ENCODE measurements around the gene ABCA6. TPM values are rescaled to one million over a fixed set of nuclear protein-coding genes. Genes with fewer than 3 reads are reported as not detected.

ABCA6 gene
- total and polyA plus RNA-seq, 9 of the 15 experiments (the other 6 are each of a cell fraction or from before 2014, with no cell fraction given) = 0.06 to 0.73 (median 0.15) TPM

DNA sequence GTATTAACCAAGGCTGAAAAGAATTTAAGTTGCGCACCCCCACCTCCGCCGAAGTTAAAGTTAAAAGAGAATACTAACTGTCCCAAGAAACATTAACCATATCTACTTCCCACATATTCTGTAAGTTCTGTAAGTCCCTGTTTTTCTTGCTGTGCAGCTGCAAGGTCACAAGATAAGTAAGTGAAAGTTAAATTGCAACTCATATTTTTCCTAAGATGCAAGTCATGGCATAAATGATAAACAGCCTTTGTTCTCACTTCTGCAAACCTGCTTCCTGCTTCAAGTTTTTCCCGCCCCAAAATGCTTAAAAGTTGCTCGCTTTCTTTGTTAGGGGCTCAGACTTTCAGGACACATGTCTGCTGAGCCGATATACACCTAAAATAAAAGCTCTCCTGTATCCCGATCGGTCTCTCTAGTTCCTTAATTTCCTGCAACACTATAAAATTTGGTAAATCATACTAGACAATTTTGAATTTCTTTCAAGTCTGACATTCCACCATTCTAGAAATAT lies 48.4 kb downstream of the ABCA6 start (continued):
- TF ChIP-seq, protein P1, sequence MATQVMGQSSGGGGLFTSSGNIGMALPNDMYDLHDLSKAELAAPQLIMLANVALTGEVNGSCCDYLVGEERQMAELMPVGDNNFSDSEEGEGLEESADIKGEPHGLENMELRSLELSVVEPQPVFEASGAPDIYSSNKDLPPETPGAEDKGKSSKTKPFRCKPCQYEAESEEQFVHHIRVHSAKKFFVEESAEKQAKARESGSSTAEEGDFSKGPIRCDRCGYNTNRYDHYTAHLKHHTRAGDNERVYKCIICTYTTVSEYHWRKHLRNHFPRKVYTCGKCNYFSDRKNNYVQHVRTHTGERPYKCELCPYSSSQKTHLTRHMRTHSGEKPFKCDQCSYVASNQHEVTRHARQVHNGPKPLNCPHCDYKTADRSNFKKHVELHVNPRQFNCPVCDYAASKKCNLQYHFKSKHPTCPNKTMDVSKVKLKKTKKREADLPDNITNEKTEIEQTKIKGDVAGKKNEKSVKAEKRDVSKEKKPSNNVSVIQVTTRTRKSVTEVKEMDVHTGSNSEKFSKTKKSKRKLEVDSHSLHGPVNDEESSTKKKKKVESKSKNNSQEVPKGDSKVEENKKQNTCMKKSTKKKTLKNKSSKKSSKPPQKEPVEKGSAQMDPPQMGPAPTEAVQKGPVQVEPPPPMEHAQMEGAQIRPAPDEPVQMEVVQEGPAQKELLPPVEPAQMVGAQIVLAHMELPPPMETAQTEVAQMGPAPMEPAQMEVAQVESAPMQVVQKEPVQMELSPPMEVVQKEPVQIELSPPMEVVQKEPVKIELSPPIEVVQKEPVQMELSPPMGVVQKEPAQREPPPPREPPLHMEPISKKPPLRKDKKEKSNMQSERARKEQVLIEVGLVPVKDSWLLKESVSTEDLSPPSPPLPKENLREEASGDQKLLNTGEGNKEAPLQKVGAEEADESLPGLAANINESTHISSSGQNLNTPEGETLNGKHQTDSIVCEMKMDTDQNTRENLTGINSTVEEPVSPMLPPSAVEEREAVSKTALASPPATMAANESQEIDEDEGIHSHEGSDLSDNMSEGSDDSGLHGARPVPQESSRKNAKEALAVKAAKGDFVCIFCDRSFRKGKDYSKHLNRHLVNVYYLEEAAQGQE (IDR thresholded peaks at IDR 0.05; ENCODE audit: borderline replicate concordance) = 0 out of 2 replicates have a peak, but pooled peaks have one; percentile 7
- TF ChIP-seq, protein P1 (CRISPR knock-in tag; IDR thresholded peaks at IDR 0.05; ENCODE audit: low read depth) = no peak
- TF ChIP-seq, protein P2, sequence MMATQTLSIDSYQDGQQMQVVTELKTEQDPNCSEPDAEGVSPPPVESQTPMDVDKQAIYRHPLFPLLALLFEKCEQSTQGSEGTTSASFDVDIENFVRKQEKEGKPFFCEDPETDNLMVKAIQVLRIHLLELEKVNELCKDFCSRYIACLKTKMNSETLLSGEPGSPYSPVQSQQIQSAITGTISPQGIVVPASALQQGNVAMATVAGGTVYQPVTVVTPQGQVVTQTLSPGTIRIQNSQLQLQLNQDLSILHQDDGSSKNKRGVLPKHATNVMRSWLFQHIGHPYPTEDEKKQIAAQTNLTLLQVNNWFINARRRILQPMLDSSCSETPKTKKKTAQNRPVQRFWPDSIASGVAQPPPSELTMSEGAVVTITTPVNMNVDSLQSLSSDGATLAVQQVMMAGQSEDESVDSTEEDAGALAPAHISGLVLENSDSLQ (IDR thresholded peaks at IDR 0.05) = peak; percentile 92
- TF ChIP-seq BCOR (IDR thresholded peaks at IDR 0.05) = 0 out of 2 replicates have a peak, but pooled peaks have one; percentile 17
- TF ChIP-seq, protein P3, sequence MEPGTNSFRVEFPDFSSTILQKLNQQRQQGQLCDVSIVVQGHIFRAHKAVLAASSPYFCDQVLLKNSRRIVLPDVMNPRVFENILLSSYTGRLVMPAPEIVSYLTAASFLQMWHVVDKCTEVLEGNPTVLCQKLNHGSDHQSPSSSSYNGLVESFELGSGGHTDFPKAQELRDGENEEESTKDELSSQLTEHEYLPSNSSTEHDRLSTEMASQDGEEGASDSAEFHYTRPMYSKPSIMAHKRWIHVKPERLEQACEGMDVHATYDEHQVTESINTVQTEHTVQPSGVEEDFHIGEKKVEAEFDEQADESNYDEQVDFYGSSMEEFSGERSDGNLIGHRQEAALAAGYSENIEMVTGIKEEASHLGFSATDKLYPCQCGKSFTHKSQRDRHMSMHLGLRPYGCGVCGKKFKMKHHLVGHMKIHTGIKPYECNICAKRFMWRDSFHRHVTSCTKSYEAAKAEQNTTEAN (CRISPR knock-in tag; IDR thresholded peaks at IDR 0.05) = no peak
- TF ChIP-seq NFIC (IDR thresholded peaks at IDR 0.05) = peak; percentile 84
- no peak for TF ChIP-seq ZSCAN29 (IDR thresholded peaks at IDR 0.05)
- TF ChIP-seq ZSCAN32 (CRISPR knock-in tag; IDR thresholded peaks at IDR 0.05) = no peak
- 0 out of 2 replicates have a peak, but pooled peaks have one; percentile 55 for TF ChIP-seq TOE1 (IDR thresholded peaks at IDR 0.05; ENCODE audit: borderline replicate concordance)
- TF ChIP-seq TOE1 (CRISPR knock-in tag; IDR thresholded peaks at IDR 0.05; ENCODE audit: borderline replicate concordance, low read depth) = no peak
- peak; percentile 73 for TF ChIP-seq BACH1 (tag; IDR thresholded peaks at IDR 0.05)
- TF ChIP-seq FOXA1 (IDR thresholded peaks at IDR 0.05; ENCODE audit: borderline replicate concordance) = no peak
- TF ChIP-seq POLR2AphosphoS5 (IDR thresholded peaks at IDR 0.05; ENCODE audit: control insufficient read depth, insufficient read depth, low read depth, low read length) = peak; percentile 71
- TF ChIP-seq SRSF9 (IDR thresholded peaks at IDR 0.05; ENCODE audit: borderline replicate concordance, low read depth, low read length) = no peak
- peak; percentile 94 for TF ChIP-seq TAL1 (IDR thresholded peaks at IDR 0.05)

All from K562 (cell line).